DND-41 (cell line): ENCODE measurements around the gene MCM9.

Experiments used
- EZH2 ChIP-seq: IDR thresholded peaks from 3 replicates; pipeline ENCODE4 v1.6.1; 2012; ENCODE audit warnings: borderline replicate concordance, low read depth, mild to moderate bottlenecking, moderate library complexity, low read length, inconsistent platforms; ENCODE audit not compliant: severe bottlenecking
- TF ChIP-seq, protein P1 (sequence below): IDR thresholded peaks from 2 replicates; pipeline ENCODE4 v1.5.1; 2012; ENCODE audit warnings: borderline replicate concordance, low read length, moderate library complexity, mild to moderate bottlenecking; ENCODE audit not compliant: poor library complexity, severe bottlenecking; ENCODE audit errors: extremely low read depth

DNA sequence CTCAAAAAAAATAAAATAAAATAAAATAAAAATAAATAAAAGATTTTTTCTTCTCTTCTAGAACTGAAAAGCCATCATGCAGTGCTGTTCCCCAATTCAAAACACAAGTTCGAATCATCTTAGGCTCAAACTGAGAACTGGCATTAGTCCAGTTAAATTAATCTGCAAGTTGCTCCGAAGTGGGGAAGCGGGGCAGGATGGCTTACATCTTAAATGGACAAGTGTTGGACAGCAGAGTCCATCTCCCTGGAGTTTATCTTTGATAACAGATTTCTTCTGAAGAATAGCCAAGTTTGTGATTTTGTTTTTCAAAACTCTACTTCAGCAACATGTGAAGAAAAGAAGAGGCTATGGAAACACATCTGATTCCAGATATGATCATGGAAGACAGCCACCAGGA is 152.3 kb downstream of the MCM9 start:
- TF ChIP-seq, protein P1, sequence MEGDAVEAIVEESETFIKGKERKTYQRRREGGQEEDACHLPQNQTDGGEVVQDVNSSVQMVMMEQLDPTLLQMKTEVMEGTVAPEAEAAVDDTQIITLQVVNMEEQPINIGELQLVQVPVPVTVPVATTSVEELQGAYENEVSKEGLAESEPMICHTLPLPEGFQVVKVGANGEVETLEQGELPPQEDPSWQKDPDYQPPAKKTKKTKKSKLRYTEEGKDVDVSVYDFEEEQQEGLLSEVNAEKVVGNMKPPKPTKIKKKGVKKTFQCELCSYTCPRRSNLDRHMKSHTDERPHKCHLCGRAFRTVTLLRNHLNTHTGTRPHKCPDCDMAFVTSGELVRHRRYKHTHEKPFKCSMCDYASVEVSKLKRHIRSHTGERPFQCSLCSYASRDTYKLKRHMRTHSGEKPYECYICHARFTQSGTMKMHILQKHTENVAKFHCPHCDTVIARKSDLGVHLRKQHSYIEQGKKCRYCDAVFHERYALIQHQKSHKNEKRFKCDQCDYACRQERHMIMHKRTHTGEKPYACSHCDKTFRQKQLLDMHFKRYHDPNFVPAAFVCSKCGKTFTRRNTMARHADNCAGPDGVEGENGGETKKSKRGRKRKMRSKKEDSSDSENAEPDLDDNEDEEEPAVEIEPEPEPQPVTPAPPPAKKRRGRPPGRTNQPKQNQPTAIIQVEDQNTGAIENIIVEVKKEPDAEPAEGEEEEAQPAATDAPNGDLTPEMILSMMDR, result no peak
- no peak for TF ChIP-seq EZH2
